Activated CD4-positive, alpha-beta T cell treated with anti-CD3 and anti-CD28 coated beads, Interleukin-2, amount 10 ng/mL, durations not matched to agents 7 days and 5 days (primary cell): Measurements from ENCODE around the gene LGR5. TPM values are rescaled to one million over a fixed set of nuclear protein-coding genes. Genes with fewer than 3 reads are reported as not detected.
"Not testable (repeated sequence)": the region's sequence is repeated elsewhere in the genome, so short reads cannot be mapped to it uniquely, and the experiment has no call there.

ENCODE experiments used
- CTCF ChIA-PET: fragments of 350-600 bp; sonication (Branson Sonifier 250); formaldehyde crosslinking; loops from one replicate; lab custom pipeline; 2021; ENCODE audit warnings: antibody characterized with exemption; lab: Charles Lee
- POLR2A ChIA-PET: fragments of 350-600 bp; sonication (Branson Sonifier 250); formaldehyde crosslinking; loops from one replicate; lab custom pipeline; 2021; ENCODE audit warnings: antibody characterized with exemption; lab: Charles Lee
- DNase-seq: peaks from one replicate; pipeline ENCODE4 v3.0.0-alpha.2; 2020
- H3K27ac Mint-ChIP-seq: one replicate; pipeline ENCODE4 v1.8.0; 2021; ENCODE audit warnings: mild to moderate bottlenecking, moderate library complexity, mixed read lengths
- H3K27me3 Mint-ChIP-seq: one replicate; pipeline ENCODE4 v1.8.0; 2021; ENCODE audit warnings: mixed read lengths
- H3K36me3 Mint-ChIP-seq: one replicate; pipeline ENCODE4 v1.8.0; 2021; ENCODE audit warnings: low read depth, mixed read lengths
- H3K4me1 Mint-ChIP-seq: one replicate; pipeline ENCODE4 v1.8.0; 2021; ENCODE audit warnings: mixed read lengths
- H3K4me3 Mint-ChIP-seq: one replicate; pipeline ENCODE4 v1.8.0; 2021; ENCODE audit warnings: mild to moderate bottlenecking, moderate library complexity, mixed read lengths
- H3K9me3 Mint-ChIP-seq: one replicate; pipeline ENCODE4 v1.8.0; 2021; ENCODE audit warnings: mixed read lengths
- total RNA-seq, 2 experiments: library from RNA; stranded (reverse); gene quantifications; one replicate each; pipeline ENCODE4 v1.2.3, GENCODE V29; 2021

Gene LGR5
- total RNA-seq, 2 experiments from 2014 or later, result not detected

DNA sequence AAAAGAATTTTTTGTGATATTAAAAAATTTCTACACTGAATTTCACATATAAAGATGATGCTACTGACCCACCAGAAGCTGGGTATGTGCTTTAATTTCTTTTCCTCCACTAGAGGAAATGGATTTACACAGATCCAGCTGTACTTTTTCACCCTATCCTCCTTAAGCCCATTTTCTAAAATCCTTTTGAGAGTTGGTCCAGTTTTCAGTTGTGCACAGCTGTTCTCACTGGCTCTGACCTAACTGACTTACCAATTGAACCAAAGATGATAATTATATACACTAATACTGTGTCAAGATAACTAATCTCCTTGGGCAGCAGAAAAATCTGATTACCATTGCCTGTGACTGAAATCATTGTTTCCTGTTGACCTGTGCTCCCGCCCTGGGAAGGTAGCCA is 115.6 kb downstream of the LGR5 start:
- Mint-ChIP-seq H3K27me3 (no peaks in the 10 kb centered on the region), H3K4me1 (no peaks in the 10 kb centered on the region), H3K27ac (no peak overlapping the region), H3K9me3 (no peaks in the 10 kb centered on the region), H3K36me3 (no peaks in the 10 kb centered on the region), H3K4me3 (no peak overlapping the region)
- CTCF ChIA-PET, result no interaction called here
- POLR2A ChIA-PET, result no interaction called here
- no peak for DNase-seq

DNA sequence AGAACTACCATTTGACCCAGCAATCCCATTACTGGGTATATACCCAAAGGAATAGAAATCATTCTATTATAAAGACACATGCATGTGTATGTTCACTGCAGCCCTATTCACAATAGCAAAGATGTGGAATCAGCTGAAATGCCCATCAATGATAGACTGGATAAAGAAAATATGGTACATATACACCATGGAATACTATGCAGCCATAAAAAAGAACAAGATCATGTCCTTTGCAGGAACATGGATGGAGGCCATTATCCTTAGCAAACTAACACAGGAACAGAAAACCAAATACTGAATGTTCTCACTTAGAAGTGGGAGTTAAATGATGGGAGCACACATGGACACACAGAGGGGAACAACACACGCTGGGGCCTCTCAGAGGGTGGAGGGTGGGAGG is 116.2 kb downstream of the LGR5 start:
- H3K4me3 Mint-ChIP-seq, DNase-seq, H3K27me3 Mint-ChIP-seq, H3K27ac Mint-ChIP-seq, H3K9me3 Mint-ChIP-seq, H3K36me3 Mint-ChIP-seq, H3K4me1 Mint-ChIP-seq, POLR2A ChIA-PET, CTCF ChIA-PET: not testable (repeated sequence)

DNA sequence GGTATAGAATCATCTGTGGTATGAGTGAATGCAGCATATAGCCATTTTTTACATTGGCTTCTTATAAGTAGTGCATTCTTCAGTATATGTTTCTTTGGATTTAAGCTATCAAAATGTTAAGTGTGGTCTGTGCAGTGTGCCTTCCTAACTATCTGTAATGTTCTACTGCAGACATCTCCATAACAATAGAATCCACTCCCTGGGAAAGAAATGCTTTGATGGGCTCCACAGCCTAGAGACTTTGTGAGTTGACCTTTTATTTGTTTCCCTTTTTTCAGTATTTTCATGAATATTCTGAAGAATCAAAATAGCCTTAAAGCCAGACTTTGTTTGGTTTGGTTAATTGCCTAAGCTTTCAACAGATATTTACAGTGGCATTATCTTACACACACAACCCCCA is 116.8 kb downstream of the LGR5 start:
- H3K9me3 Mint-ChIP-seq, result no peaks in the 10 kb centered on the region
- no peaks in the 10 kb centered on the region for H3K36me3 Mint-ChIP-seq
- ChIA-PET CTCF (no interaction called here), POLR2A (no interaction called here)
- no peak for DNase-seq
- H3K4me1 Mint-ChIP-seq, result no peaks in the 10 kb centered on the region
- H3K27me3 Mint-ChIP-seq, result no peaks in the 10 kb centered on the region
- H3K4me3 Mint-ChIP-seq, result no peak overlapping the region
- H3K27ac Mint-ChIP-seq, result no peak overlapping the region

- Mint-ChIP-seq H3K27ac (no peak overlapping the region), H3K4me1 (no peaks in the 10 kb centered on the region), H3K36me3 (no peaks in the 10 kb centered on the region), H3K9me3 (no peaks in the 10 kb centered on the region), H3K4me3 (no peak overlapping the region), H3K27me3 (no peaks in the 10 kb centered on the region)
- DNase-seq, result no peak
- ChIA-PET POLR2A (no interaction called here), CTCF (no interaction called here)
Measured at GRCh38 chr12:71556875-71557274, 117.3 kb downstream of the LGR5 start.

GRCh38 chr12:71558445-71558844 is 118.8 kb downstream of the LGR5 start:
- no peak for DNase-seq
- H3K4me3 Mint-ChIP-seq, result no peak overlapping the region
- no peaks in the 10 kb centered on the region for H3K36me3 Mint-ChIP-seq
- no peaks in the 10 kb centered on the region for H3K4me1 Mint-ChIP-seq
- ChIA-PET POLR2A (no interaction called here), CTCF (no interaction called here)
- H3K27ac Mint-ChIP-seq, result no peak overlapping the region
- no peaks in the 10 kb centered on the region for H3K9me3 Mint-ChIP-seq
- H3K27me3 Mint-ChIP-seq, result no peaks in the 10 kb centered on the region

GRCh38 chr12:71562676-71563595 is 123.3 kb downstream of the LGR5 start:
- H3K27ac Mint-ChIP-seq, result no peak overlapping the region
- CTCF ChIA-PET, result no interaction called here

GRCh38 chr12:71565535-71565934 is 125.9 kb downstream of the LGR5 start:
- ChIA-PET POLR2A (no interaction called here), CTCF (no interaction called here)
- no peak for DNase-seq
- Mint-ChIP-seq H3K4me3 (no peak overlapping the region), H3K9me3 (no peaks in the 10 kb centered on the region), H3K27ac (no peak overlapping the region), H3K27me3 (peaks cover 5% of the 10 kb centered on the region), H3K4me1 (no peaks in the 10 kb centered on the region), H3K36me3 (no peaks in the 10 kb centered on the region)

More at GRCh38 chr12:71562676-71563595, 123.3 kb downstream of the LGR5 start:
- DNase-seq, result no peak
- no peaks in the 10 kb centered on the region for H3K9me3 Mint-ChIP-seq
- no peak overlapping the region for H3K4me3 Mint-ChIP-seq
- POLR2A ChIA-PET, result no interaction called here
- H3K4me1 Mint-ChIP-seq, result no peaks in the 10 kb centered on the region
- H3K36me3 Mint-ChIP-seq, result no peaks in the 10 kb centered on the region
- H3K27me3 Mint-ChIP-seq, result peaks cover 5% of the 10 kb centered on the region

- H3K27ac Mint-ChIP-seq, result no peak overlapping the region
- no peaks in the 10 kb centered on the region for H3K9me3 Mint-ChIP-seq
- no peak for DNase-seq
- H3K4me3 Mint-ChIP-seq, result no peak overlapping the region
- H3K27me3 Mint-ChIP-seq, result peaks cover 5% of the 10 kb centered on the region
- ChIA-PET CTCF (no interaction called here), POLR2A (no interaction called here)
- no peaks in the 10 kb centered on the region for H3K4me1 Mint-ChIP-seq
- H3K36me3 Mint-ChIP-seq, result no peaks in the 10 kb centered on the region
Measured at GRCh38 chr12:71566655-71567054, 127.1 kb downstream of the LGR5 start.

DNA sequence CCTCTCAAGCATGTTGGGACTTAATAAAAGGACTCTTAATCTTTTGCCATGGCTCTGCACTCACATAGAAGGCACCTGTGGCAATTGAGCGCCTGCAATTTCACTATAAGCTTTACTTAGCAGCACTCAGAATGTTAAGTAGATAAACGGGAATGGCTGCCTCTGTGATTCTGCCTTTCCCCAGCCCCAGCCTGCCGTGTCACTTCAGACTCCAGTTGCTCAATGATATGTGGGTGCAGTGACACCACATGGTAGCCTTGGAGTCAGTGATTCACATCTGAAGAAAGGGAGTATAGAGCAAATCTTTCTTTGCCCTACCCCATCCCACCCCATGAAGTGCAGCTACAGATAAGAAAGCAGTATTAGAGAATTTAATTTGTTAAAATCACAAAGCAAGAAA is 127.9 kb downstream of the LGR5 start:
- H3K4me3 Mint-ChIP-seq, result no peak overlapping the region
- H3K27me3 Mint-ChIP-seq, result peaks cover 5% of the 10 kb centered on the region
- H3K27ac Mint-ChIP-seq, result no peak overlapping the region
- ChIA-PET POLR2A (no interaction called here), CTCF (no interaction called here)
- no peaks in the 10 kb centered on the region for H3K9me3 Mint-ChIP-seq
- no peak for DNase-seq
- no peaks in the 10 kb centered on the region for H3K36me3 Mint-ChIP-seq
- H3K4me1 Mint-ChIP-seq, result no peaks in the 10 kb centered on the region

DNA sequence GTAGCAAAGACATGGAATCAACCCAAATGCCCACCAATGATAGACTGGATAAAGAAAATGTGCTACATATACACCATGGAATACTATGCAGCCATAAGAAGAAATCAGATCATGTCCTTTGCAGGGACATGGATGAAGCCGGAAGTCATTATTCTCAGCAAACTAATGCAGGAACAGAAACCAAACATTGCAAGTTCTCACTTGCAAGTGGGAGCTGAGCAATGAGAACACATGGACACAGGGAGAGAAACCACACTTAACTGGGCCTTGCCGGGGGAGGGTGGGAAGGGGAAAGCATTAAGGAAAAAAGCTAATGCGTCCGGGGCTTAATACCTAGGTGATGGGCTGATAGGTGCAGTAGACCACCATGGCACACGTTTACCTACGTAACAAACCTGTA is 130.3 kb downstream of the LGR5 start:
- H3K4me1 Mint-ChIP-seq, H3K27me3 Mint-ChIP-seq, H3K4me3 Mint-ChIP-seq, DNase-seq, H3K36me3 Mint-ChIP-seq, H3K9me3 Mint-ChIP-seq, POLR2A ChIA-PET, H3K27ac Mint-ChIP-seq, CTCF ChIA-PET: not testable (repeated sequence)

- Mint-ChIP-seq H3K27ac (no peak overlapping the region), H3K36me3 (no peaks in the 10 kb centered on the region), H3K4me1 (no peaks in the 10 kb centered on the region), H3K4me3 (no peak overlapping the region), H3K9me3 (no peaks in the 10 kb centered on the region), H3K27me3 (peaks cover 6% of the 10 kb centered on the region)
- DNase-seq, result no peak
- ChIA-PET CTCF (no interaction called here), POLR2A (no interaction called here)
Measured at GRCh38 chr12:71576496-71576895, 136.9 kb downstream of the LGR5 start.

DNA sequence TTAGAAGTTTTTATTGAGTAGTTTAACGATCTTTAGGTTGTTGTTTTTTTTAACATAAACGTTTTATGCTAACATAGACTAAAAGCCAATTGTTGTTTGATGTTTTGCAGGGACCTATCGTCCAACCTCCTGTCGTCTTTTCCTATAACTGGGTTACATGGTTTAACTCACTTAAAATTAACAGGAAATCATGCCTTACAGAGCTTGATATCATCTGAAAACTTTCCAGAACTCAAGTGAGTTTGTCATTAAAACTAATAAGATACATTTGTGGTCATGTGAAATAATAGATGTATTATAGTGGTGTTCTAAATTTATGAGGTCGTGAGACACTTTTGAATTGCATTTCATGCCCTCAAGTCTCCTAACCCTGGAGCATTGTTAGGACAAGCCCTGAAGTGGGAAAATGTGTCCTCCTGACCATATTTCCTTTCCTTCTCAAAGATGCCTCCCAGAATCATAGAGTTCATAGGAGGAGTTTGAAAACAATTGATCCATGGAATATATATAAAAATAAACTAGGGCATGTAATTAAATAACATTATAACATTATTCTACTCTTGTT is 139.2 kb downstream of the LGR5 start:
- Mint-ChIP-seq H3K36me3 (no peaks in the 10 kb centered on the region), H3K4me1 (no peaks in the 10 kb centered on the region), H3K27ac (no peak overlapping the region), H3K27me3 (peaks cover 6% of the 10 kb centered on the region), H3K4me3 (no peak overlapping the region), H3K9me3 (no peaks in the 10 kb centered on the region)
- CTCF ChIA-PET, result no interaction called here
- POLR2A ChIA-PET, result no interaction called here
- no peak for DNase-seq

DNA sequence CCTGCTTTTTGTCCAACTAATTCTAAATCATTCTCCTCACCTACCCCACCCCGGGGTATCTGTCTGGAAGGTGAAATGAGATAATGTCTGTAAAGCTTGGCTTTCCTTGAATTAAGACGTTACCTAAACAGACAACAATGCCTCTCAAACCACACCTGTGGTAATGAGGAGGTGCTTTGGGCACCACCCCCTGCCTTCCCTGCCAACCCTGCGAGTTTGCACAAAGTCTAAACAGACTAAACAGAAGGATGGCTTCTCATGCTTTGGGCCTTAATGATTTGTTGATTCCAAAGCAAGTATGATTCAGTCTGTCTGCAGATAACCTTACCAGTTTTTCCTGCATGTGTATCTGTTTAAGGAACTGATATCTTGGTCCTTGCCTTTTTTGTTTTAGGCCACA is 141.6 kb downstream of the LGR5 start:
- Mint-ChIP-seq H3K4me3 (no peak overlapping the region), H3K27me3 (peaks cover 3% of the 10 kb centered on the region), H3K4me1 (no peaks in the 10 kb centered on the region), H3K9me3 (no peaks in the 10 kb centered on the region), H3K36me3 (no peaks in the 10 kb centered on the region), H3K27ac (no peak overlapping the region)
- ChIA-PET CTCF (interaction anchor here (0.6 kb wide), 1 partner anchor 196 kb away, joined by 3 read pairs; no protein-coding TSS in a partner anchor), POLR2A (no interaction called here)
- DNase-seq, result no peak
